GM19240 (cell line): ENCODE data around the gene HDAC5.
"Not testable (repeated sequence)": the region's sequence is repeated elsewhere in the genome, so short reads cannot be mapped to it uniquely, and the experiment has no call there.

Experiments
- DNase-seq: peaks from one replicate; pipeline ENCODE4 v3.0.0; 2011; ENCODE audit warnings: low spot score; ENCODE audit not compliant: insufficient read length

HDAC5 gene

DNA sequence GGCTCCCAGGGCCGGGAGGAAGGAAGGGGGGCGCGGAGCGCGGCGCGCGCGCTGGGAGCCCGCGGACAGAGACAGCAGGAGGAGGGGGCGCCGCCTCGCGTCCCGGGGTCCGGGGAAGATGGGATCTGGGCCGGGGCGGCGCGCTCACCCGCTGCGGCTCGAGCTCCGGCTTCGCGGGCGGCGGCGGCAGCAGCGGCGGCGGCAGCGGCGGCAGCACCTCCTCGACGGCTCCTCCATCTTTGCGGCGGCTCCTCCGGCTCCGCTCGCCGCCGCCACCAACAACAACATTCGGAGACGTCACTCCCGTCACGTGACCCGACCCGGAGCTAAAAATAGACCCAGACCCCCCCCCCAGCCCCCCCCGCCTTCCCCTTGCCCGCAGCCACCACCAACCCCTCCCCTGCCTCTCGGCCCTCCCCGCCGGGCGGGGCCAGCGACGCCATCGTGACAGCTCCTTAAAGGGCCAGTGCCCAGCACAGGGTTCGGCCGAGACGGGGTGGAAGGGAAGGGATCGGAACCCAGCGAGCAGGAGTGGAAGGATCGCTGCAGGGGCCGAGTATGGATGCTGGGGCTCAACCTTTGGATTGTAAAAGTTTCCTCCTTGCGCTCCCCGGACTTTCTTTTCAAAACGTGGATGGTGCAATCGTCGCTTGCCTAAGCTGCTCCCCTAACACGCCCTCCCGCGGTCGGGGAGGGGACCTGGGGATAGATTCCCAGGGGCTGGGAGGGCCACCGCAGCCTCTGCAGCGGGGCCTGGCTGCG lies at the start of gene HDAC5:
Gene HDAC5 (minus strand): TSS at position 286 of the 762 bp plus-strand sequence. CDS start 6,126 bp downstream, outside the sequence.
- DNase-seq, result peak; percentile 83

DNA sequence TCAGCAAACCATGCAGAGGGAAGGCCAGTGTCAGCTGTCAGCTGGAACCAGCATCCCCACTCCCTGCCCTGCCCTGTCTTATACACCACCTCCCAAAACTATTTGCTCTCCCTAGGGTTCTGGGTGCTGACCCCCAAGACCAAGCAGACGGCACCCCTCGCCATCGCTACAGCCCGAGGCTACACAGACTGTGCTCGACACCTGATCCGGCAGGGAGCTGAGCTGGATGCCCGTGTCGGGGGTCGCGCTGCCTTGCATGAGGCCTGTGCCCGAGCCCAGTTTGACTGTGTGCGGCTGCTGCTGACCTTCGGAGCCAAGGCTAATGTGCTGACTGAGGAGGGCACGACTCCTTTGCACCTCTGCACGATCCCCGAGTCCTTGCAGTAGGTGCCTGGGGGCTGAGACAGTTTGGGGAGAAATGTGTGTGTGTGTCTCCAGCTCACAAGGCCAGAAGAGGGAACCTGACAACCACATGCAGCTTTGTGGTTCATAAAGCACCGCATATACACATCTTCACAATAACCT lies 48.6 kb upstream of the HDAC5 start:
- no peak for DNase-seq

DNA sequence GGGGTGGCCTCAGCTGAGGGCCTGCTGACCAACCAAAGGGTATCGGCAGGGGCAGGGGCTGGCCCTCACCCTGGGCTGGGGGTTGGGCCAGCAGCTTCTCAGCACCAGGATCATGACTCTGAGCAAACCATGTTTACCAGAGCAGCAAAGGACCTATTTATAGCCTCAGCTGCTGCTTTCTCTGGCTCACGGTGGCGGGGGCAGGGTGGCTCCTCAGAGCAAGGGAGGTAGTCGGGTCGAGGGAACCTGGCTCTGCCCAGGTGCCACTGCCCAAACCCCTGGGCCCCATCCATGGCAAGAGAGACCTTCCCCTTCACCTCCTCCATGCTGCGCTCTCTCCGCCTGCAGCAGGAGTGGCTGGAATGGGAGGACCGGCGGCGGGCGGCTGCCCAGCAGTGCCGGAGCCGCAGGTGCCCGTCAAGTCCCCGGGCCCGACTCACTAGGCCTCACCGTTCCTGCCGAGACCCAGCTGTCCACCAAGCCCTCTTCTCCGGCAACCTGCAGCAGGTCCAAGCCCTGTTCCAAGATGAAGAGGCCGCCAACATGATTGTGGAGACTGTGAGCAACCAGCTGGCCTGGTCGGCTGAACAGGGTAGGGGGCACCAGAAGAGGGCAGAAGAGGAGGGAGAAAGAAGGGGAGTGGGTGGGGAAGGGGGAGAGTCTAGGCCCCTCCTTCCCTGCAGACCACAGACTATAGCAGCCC lies 47.2 kb upstream of the HDAC5 start, which contains the start of gene ASB16:
Gene ASB16 (plus strand): TSS at position 206 of the 703 bp plus-strand sequence. CDS start 86 bp downstream, at position 292.
- no peak for DNase-seq

DNA sequence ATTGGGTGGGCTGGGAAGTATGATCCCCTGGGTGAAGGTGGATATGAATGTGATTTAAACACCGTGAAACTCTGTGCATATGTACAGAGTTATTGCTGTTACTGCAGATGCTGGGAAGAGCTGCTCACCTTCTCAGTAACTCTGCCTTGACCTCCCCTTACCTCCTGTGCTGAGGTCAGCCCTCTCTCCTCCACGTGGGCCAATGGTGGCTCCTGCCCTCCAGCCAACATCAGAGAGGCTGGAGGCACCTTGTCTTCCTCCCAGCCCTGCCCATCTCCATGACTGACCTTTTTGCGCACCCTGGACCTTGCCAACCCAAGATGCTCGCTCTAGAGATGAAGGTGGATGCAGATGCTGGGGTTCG lies 46.7 kb upstream of the HDAC5 start:
- DNase-seq, result no peak

DNA sequence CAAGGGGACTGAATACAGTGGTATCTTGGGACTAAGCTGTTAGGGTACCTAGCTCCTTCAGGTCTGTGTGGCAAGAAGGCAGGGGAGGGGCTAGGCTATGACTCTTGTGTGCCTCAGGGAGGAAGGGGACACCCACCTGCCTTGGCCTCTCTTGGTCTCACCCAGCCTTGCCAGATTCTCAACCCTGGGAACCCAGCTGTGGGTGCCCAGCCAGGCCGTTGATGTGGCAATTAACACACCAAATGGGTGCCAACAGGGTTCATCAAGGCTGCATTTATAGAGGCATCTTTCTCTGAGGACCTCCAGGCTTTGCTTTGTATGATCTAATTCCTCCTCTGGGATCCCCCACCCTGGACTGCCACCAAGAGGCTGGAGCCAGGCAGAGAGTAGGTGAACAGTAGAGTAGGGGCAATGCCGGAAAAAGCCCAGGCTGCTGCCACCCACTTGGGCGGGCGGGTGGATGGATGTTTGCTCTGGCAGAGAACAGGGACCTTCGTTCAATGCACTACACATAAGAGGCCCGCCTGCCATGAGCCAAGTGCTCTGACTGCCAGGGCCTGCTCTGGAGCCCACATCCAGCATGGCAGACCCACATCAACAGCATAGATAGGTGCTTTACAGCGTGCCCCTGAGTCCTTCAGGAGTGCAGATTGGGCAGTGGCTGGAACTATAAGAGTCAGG lies 43.9 kb upstream of the HDAC5 start:
- DNase-seq, result no peak

DNA sequence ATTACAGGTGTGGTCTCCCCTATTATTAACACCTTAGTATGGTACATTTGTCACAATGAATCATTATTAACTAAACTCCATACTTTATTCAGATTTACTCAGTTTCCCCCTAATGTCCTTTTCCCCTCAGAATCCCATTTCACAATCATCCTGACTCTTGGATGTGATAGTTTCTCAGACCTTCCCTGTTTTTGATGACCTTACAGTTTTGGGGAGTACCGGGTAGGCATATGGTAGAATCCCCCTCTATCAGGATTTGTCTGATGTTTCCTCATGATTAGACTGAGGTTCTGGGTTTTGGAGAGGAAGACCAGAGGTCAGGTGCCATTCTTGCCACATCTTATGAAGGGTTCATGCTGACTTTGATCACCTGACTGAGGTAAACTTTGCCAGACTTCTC lies 41.0 kb upstream of the HDAC5 start:
- DNase-seq, result no peak

DNA sequence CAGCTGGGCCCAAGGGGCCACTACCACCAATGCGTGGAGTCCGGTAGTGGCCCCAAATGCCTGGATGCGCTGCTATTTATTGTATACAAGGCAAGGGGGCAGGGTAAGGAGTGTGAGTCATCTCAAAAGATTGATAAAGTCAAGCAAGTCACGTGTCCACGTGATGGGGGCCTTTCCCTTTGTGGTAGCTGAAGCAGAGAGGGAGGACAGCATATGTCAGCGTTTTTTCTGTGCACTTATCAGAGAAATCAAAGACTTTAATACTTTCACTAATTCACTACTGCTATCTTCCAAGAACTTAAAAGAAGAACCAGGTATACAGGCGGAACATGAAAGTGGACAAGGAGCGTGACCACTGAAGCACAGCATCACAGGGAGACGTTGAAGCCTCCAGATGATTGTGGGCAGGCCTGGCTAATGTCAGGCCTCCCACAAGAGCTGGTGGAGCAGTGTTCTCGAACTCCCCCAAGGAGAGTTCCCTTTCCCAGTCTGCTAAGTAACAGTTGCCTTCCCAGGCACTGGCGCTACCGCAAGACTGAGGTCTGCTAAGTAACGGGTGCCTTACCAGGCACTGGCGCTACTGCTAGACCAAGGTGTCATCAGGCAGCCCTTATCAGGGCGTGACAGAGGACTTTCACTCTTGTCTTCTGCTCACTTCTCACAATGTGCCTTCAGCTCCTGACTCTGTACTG lies 36.2 kb upstream of the HDAC5 start:
- no peak for DNase-seq

DNA sequence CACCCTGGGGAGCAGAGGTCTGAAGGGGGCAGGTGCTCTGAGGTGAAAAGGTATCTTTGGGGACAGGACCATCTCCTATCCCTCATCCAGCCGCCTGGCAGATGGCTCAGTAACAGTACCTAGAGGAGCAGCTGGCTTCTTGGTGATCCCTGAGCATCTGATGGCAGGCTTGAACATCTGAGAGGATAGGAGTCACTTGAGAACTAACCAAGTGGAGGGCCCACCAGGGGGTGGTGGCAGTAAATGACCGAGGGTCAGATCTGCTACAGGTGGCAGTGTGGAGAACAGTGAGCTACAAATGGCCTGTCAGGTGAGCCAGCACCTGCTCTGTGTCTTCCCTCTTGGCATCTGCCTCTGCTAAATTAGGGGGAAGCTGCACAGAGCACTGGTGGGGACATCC lies 32.0 kb upstream of the HDAC5 start:
- DNase-seq, result no peak

DNA sequence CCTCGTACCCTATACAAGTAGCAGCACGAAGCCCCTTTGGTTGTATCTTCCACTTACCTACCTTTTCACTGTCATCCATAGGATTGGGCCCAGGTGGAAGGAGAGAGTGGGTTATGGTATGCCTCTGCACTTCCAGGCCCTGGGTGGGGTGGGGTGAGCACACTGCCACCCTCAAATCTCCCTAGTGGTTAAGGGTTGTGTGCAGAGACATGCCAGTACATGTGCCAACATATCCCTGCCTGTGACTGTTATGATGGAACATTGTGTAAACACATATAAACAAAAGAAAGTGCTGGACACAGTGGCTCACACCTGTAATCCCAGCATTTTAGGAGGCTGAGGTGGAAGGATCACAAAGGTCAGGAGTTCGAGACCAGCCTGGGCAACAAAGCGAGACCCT lies 29.4 kb upstream of the HDAC5 start:
- no peak for DNase-seq

DNA sequence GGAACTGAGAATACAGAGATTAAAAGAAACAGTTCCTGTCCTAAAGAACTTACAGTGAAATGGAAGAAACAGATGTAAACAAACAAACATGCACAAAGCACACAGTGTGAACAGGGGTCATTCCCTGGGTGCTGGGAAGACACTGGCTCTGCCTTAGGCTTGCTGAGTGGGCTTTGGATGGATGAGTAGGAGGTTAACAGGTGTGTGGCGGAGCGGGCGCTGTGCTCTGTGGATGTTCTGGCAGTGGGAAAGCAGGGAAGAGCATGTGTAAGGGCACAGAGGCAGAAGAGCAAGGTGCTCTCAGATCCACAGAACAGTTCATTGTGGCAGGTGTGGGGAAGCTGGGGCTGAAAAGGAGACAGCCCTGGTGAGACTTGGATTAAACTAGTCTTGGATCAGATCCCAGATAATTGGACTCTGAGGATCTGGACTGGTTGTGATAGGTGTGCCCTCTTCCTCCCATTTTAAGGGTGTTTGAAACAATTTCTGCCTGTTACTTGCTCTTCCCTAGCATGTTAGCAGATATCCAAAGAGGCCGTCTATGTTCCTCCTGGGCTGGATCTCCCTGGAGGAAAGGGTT lies 26.4 kb upstream of the HDAC5 start:
- no peak for DNase-seq

DNA sequence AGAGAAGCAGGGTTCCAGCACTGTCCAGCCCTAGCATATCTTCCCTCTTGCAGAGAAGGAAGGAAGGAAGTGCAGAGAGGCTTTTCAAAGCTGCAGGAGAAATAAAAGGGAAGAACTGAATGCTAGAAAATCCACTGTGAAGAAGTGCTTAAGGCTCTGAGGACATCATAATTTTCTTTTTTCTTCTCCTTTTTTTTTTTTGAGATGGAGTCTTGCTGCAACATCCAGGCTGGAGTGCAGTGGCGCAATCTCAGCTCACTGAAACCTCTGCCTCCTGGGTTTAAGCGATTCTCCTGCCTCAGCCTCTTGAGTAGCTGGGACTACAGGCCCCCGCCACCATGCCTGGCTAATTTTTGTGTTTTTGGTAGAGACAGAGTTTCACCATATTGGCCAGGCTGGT lies 25.6 kb upstream of the HDAC5 start:
- DNase-seq, result not testable (repeated sequence)

DNA sequence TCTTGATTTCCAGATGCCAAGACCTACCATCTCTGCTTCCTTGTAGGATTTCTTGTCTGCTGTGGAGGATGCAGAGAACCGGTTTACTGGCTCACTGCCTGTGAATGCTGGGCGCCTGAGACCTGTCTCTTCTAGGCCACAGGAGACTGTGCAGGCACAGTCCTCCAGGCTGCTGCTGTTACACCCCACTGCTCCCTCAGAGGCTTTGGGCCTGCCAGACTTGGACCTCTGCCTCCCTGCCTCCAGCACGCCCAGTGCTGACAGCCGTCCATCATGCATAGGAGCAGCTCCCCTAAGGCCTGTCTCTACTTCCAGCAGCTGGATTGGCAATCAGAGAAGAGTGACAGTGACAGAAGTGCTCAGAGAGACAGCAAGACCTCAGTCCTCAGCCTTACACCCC lies 24.4 kb upstream of the HDAC5 start:
- no peak for DNase-seq

DNA sequence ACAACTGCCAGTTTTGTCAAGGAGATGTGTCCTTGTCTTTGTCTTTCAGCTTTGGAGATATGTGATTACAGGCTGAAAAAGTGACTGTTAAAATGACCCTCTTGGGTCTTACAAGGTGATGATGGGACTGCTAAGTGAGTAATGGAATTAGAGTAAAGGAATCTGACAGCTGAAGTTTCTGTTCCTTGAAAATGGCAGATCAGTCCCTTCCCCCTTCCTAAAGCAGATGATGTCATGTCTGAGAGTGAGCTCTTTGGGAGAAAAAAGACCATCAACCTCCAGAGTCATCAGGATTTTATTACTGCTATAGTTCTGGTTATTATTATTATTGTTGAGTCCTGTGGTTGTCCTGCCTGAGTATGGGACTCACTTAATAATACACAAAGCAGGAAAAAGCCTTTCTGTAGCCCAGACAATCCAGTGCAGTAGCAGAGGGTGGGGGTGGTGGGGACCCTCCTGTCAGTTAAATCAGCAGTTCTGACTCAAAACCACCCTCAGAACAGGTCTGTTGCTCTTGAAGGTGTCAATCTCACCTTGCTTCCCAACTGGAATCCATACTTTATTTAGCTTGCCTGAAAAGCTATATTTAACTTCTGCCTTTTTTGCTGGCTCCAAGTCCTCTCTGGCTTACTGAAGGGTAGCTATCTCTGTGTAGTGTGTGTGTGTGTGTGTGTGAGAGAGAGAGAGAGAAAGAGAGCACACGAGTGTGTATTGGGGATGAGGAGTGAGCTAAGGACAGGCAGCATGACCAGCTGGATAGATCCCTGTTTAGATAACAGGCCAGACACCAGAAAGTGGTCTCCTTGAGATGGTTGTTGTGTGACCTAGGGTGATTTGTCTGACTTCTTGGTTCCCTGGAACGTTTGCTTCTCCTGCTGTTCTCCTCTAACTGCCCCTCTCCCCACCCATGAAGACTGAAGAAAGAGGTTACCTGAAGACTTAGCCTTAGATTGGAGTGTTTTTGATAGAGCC lies 23.2 kb upstream of the HDAC5 start:
- DNase-seq, result no peak

DNA sequence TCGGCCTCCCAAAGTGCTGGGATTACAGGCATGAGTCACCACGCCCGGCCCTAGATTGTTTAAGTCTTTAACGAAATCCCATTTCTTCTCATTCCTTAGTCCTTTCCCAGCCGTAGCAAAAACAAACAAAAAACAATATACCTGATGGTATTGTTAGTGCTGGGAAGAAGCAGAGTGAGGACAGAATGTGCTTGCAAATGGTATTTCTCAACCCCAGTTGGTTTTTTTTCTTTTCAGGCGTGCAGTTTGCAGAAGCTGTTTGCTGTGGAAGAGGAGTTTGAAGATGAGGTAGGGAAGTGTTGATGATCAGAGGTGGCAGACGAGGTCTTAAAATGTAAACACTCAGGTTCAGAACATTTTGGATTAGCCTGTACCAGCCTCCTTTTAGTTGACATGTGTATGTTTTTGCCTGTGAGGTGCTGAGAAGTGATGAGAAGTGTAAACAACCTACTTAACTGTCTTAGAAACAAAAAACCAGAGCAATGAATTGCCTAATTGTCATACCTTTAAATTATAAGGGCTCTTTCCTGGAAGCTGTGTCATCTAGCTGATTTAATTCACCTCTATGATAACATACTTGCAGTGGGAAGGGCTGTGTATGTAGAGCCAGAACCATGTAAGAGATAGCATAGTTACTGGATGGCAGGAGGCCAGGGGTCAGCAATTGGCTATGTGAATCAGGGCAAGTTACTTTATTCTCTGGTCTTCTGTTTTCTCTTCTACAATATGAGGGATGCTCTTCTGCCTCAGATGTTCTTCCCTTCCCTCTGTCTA lies 21.7 kb upstream of the HDAC5 start:
- DNase-seq, result no peak

DNA sequence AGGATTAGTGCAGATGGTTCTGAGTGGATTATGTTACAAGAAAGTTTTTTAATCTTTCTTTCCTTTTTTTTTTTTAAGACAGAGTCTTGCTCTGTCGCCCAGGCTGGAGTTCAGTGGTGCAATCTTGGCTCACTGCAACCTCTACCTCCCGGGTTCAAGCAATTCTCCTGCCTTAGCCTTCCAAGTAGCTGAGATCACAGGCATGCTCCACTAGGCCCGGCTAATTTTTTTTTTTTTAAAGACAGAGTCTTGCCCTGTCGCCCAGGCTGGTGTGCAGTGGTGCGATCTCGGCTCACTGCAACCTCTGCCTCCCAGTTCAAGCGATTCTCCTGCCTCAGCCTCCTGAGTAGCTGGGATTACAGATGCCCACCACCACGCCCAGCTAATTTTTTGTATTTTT lies 20.5 kb upstream of the HDAC5 start:
- not testable (repeated sequence) for DNase-seq

DNA sequence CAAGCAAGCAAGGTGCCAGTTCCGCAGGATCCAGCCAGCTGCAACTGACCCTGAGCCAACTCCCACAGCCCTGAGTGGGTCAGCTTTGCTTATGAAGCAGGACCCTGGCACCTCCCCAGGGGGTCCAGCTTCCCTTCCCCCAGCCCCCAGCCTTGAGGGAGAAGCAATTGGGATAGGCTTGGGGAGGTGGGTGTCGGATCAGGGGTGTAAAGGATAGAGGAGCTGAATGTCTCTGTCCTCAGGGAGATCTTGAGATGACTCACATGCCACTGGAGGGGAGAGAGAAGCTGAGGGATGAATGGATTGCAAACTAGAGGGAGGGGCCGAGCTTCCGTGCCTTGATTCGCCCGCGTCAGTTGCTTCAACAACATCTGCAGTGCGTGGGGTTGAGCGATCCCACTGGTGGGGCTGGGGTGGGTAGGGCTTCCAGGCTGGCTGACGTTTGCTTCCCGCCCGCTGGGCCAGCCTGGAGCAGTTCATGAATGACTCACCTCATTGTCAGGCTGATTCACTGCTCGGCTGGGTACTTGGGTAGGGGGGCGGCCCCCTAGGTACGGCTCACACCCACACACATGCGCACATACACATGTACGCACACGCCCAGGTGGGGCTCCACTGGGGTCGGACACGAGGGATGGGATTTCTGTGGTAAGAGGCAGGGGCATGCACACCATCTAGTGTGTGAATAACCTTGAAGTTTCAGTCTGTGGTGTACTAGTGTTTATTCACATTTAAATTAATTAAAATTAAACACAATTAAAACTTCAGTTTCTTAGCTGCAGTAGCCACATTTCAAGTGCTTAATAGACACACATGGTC lies 14.7 kb upstream of the HDAC5 start:
- DNase-seq, result no peak

DNA sequence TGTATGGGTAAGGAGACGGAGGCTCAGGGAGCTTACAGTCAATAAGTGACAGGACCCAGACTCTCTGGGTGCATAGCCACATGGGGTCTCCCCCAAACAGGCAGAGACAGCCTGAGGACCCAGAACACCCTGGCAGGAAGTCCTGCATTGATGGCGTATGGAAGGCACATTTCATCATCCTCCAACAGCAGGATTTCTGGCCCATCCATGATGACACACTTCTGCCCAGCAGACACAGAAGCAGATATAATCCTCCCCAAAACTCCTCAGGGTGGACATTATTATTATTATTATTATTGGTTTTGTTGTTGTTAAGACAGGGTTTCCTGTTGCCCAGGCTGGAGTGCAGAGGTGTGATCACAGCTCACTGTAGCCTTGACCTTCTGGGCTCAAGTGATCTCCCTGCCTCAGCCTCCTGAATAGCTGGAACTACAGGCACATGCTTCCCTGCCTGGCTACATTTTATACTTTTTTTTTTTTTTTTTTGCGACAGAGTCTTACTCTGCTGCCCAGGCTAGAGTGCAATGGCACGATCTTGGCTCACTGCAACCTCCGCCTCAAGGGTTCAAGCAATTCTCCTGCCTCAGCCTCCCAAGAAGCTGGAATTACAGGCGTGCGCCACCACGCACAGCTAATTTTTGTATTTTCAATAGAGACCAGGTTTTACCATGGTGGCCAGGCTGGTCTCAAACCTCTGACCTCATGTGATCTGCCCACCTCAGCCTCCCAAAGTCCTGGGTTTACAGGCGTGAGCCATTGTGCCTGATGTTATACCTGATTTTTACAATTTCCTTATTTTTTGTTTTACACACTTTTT lies 11.5 kb upstream of the HDAC5 start:
- no peak for DNase-seq
